ENCODE data around the gene GGN.
"Not testable (repeated sequence)": the region's sequence is repeated elsewhere in the genome, so short reads cannot be mapped to it uniquely, and the experiment has no call there.

The GGN gene

GRCh38 chr19:38362076-38362945, 25.5 kb downstream of the GGN start:
- peak; percentile 82 for DNase-seq (ENCODE audit: low spot score)

GRCh38 chr19:38361633-38362075, 26.2 kb downstream of the GGN start:
- peak; percentile 85 for DNase-seq (ENCODE audit: low spot score)

- DNase-seq (ENCODE audit: low spot score) = no peak
Observed at GRCh38 chr19:38360839-38361631, 26.8 kb downstream of the GGN start.

GRCh38 chr19:38360351-38360750, 27.5 kb downstream of the GGN start:
- DNase-seq (ENCODE audit: low spot score) = no peak

- DNase-seq (ENCODE audit: low spot score) = no peak
Observed at GRCh38 chr19:38359242-38360021, 28.4 kb downstream of the GGN start.

- DNase-seq (ENCODE audit: low spot score) = no peak
Observed at GRCh38 chr19:38358071-38358470, 29.8 kb downstream of the GGN start.

- no peak for DNase-seq (ENCODE audit: low spot score)
Observed at GRCh38 chr19:38355728-38356725, 31.8 kb downstream of the GGN start.

GRCh38 chr19:38352611-38353010, 35.2 kb downstream of the GGN start:
- DNase-seq (ENCODE audit: low spot score) = no peak

- no peak for DNase-seq (ENCODE audit: low spot score)
Observed at GRCh38 chr19:38351865-38352395, 35.9 kb downstream of the GGN start.

GRCh38 chr19:38350883-38351282, 37.0 kb downstream of the GGN start:
- DNase-seq (ENCODE audit: low spot score) = no peak

- no peak for DNase-seq (ENCODE audit: low spot score)
Observed at GRCh38 chr19:38346837-38347236, 41.0 kb downstream of the GGN start.

GRCh38 chr19:38340927-38341326, 46.9 kb downstream of the GGN start:
- DNase-seq (ENCODE audit: low spot score) = no peak

- not testable (repeated sequence) for DNase-seq (ENCODE audit: low spot score)
Observed at GRCh38 chr19:38339011-38339410, 48.8 kb downstream of the GGN start.

GRCh38 chr19:38337360-38337653, 50.5 kb downstream of the GGN start:
- DNase-seq (ENCODE audit: low spot score) = no peak

- DNase-seq (ENCODE audit: low spot score) = peak; percentile 93
Observed at GRCh38 chr19:38336638-38337359, 51.0 kb downstream of the GGN start.

GRCh38 chr19:38335949-38336637, 51.7 kb downstream of the GGN start:
- peak; percentile 95 for DNase-seq (ENCODE audit: low spot score)

All from germinal center (tissue), 1 donor.